HL-60/S4 (cell line): Measurements from ENCODE around the gene POLR1C.
"Not testable (repeated sequence)": the region's sequence is repeated elsewhere in the genome, so short reads cannot be mapped to it uniquely, and the experiment has no call there.

Source experiments
- in situ Hi-C: fragments of 300-500 bp; cut with MboI; formaldehyde crosslinking; loops from 2 replicates; pipeline ENCODE4 v1.14.3; 2022; ENCODE audit warnings: low sequenced_read_pairs

POLR1C gene

DNA sequence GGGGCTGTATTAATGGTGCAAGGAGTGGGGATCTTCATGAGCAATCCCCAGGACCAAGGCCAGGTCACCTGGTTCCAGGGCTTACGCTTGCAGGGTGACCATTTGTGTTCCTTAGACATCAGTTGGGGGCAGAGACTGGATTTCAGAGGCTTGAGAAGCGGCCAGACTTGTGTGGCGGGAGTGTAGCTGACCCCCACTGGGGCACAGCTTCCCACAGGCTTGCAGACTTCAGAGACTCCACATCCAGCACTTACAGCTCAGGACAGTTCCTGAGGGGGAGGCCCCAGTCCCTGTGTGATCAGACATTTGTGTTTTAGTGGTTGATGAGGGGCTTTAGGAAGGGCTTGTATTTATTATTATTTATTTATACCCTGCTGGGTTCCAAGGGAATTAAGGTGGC is 24.2 kb upstream of the POLR1C start:
- in situ Hi-C loops, result no loop called here

DNA sequence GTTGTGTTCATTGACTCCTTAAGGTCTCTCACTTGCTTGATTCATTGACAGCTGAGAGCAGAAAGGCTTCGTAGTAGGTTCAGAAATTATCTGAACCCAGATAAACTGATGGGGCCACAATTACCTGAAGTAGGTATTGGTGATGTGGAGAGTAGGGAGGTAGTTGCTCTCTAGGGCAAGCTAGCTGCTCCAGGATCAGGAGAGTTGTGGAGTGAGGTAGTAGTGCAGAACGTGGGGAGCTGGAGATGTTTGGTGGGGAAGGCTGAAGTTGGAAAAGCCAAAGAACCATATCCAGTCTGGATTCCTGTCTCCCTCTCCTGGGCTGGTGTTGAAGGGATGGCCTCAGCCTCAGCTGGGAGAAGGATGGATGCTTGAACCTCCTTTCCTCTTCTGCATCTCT is 23.7 kb upstream of the POLR1C start:
- in situ Hi-C loops, result no loop called here

DNA sequence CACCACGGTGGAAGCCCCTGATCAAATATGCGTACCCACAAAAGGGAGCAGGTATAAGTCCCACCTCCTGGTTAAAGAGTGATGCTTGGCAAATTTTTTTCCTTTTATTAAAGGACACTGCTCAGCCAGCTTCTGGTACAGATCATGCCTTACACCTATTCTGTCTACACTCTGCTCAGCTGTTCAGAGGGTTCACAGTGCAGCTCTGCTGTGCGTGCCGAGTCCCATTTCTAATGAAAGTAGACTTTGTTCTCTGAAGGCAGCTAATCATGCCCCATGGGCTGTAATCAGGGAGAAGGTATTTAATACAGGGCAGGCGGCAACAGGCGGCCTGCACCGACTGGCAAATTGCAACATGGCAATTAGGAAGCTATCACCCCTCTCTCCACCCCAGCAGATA is 23.1 kb upstream of the POLR1C start:
- in situ Hi-C loops, result no loop called here

DNA sequence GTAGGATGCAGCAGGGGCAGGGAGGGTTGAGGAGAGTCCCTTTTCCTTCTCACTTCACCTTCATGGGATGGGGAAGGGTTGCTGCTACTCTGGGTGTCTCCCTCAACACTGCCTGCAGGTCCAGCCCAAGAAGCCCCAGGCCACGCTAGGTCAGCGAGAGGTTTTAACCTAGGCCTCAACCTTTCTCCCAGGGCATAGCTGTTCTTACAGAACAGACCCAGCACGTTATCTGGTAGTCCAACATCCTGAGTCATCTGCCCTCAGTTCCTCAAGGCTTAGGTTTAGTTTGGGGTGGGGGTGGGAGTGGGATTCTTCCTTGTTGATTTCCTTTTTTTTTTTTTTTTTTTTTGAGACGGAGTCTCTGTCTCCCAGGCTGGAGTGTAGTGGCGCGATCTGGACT is 22.6 kb upstream of the POLR1C start:
- in situ Hi-C loops, result no loop called here

DNA sequence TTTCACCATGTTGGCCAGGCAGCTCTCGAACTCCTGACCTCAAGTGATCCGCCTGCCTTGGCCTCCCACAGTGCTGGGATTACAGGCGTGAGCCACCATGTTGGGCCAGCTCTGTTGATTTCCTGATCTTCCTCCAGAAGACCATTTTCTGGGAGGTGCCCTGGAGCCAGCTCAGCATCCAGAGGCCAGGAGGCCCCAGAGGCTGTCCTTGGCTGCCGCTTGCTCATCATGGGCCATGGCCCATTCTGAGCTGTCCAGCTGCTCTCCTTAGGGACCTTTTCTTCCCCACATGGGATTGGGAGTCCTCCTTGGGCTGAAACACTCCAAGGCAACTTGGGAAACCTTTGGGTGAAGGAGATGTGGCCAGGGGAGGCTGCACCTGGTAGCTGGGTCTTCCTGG is 22.1 kb upstream of the POLR1C start:
- in situ Hi-C loops, result no loop called here

DNA sequence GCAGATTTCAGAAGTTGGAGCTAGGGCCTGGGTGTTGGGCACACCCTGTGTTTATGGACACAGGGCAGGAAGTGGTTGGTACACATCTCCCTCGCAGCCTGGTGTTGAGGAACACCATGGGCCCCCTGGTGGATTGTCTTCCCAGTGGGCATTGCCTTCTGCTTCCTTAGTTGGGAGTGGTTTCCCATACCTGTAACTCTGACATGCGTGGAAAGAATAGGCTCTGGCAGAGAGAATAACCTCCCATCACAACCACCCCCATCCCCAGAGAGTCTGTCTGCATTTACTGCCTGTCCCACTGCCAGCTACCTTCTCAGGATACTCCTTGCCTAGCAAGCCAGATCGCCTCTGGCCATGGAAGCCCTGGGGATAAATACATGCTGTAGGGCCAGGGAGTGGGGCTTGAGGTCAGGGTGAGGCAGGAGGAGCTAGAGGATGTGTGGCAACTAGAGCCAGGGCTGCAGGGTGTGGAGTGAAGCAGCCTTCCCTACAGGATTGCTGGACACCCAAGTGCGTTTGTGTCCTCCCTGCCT is 21.4 kb upstream of the POLR1C start:
- in situ Hi-C loops, result no loop called here

DNA sequence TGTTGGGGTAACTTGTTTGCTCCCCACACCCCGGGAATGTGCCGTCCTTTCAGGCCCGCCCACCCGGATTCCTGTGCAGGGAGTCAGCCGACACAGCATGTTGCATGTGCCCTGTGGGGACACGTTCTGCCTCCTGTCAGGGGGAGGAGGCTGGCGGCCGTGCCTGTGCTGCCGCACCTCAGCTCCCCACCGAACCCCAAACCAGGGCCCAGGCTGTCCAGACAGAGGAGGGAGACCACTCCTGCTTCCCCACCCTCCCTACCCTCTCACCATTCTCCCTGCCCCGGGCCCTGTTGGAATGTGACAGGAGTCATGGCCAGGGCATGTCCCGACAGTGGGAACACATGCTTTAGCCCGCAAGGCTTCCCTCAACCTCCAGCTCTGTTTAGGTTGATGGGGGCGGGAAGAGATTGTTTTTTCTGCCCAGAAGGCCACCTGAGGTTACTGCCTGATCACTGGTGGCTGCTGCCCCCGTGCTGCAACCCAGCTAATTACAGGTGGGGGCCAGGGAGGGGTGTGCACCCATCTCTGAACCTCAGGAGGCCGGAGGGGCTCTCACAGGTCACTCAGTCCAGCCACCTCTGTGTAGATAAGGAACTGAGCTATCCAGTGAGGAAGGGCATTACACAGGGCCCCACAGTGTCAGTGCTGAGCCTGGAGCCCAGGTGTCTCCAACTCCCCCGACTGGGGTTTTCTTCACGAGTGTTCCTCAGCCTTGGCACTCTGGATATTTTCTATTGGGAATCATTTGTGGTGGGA is 20.3 kb upstream of the POLR1C start:
- in situ Hi-C loops, result no loop called here

DNA sequence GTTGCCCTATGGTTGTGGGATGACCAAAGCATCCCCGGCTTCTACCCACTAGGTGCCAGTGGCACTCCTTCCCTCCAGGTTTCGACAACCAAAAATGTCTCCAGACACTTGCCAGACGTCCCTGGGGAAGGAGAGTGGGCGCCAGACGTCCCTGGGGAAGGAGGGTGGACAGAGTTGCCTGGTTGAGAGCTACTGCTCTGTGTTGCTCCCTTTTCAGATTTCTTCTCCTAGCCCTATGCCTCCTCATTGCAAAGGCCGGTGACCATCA is 19.8 kb upstream of the POLR1C start:
- in situ Hi-C loops, result no loop called here

DNA sequence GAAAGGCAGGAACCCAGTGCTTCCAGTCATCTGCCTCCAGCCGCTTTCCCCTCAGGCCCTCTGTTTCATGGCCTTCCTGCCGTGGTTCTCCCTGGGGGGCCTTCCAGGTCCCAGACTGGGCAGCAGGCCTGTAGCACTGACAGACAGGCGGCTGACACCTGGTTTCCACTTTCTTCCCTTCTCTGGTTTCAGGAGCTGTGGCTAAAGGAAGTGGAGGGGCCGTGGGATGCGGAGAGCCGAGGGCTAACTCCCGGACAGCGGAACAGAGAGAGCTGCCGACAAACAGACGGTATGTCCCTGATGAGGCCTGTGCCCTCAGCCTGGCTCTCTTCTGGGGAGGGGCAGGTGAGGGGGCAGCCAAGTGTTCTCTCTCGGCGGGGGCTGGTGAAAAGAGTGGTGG is 19.2 kb upstream of the POLR1C start:
- in situ Hi-C loops, result no loop called here

DNA sequence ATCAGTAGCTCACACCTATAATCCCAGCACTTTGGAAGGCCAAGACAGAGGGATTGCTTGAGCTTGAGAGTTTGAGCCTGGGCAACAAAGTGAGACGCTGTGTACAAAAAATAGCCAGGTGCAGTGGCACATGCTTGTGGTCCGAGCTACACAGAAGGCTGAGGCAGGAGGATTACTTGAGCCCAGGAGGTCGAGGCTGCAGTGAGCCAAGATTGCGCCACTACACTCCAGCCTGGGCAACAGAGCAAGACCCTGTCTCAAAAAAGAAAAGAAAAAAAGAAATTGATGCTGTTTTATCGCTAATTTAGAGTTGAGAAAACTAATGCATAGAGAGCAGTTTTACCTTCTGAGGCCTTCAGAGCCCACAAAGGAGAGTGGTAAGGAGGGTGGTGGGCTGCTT is 18.6 kb upstream of the POLR1C start:
- in situ Hi-C loops, result not testable (repeated sequence)

DNA sequence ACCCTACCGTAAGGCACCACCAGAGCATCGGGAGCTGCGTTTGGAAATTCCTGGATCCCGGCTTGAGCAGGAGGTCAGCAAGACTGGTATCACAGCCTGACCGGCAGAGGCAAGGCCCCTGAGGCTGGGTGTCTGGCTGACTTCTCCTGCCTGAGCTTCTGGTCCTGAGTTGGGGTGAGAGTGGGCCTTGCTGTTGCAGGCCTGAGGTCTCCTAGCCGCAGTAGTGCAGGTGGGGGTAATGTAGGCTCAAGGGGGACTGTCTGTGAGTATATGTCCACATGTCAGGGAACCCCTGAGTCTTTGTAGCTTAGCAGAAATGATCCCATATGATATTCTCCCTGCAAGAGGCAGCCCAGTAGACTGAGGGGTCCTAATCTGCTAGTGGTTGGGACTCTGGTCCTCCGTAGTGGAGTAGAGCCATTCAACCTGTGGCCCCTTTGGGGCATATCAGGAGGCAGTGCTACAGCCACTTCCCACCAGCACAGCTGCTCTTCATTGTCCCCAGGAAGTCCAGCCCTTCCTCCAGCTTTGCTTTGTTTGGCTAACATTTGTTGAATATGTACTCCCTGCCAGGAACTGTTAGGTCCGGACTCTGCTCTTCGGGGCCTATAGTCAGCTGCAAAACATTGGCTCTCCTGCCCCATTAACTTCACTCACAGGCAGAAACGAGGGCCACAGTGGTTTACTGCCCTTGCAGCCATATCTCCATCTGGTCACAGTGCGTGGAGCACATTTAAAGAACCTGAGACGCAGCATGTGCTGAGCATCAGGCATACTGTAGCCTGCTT is 17.7 kb upstream of the POLR1C start:
- in situ Hi-C loops, result no loop called here

DNA sequence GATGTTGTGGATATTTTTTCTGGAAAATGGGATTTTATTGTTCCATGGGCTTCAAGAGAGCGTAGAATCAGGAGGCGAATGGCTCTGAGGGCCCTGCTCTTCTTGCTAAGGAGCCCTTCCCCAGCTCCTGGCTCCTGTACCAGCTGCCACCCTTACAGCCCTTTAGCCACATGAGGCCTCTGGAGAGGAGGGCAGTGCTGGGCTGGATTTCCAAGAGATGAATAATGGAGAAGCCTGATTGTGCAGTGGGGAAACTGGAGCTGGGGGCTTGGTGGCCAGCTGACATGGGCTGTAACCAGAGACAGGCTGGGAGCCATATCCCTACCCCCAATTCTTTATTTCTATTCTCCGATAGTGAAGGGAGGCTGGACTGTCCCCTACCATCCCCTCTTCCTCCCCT is 16.0 kb upstream of the POLR1C start:
- in situ Hi-C loops, result loop anchor here (10.0 kb wide), 1 partner anchor 246 kb away; no protein-coding TSS in a partner anchor

DNA sequence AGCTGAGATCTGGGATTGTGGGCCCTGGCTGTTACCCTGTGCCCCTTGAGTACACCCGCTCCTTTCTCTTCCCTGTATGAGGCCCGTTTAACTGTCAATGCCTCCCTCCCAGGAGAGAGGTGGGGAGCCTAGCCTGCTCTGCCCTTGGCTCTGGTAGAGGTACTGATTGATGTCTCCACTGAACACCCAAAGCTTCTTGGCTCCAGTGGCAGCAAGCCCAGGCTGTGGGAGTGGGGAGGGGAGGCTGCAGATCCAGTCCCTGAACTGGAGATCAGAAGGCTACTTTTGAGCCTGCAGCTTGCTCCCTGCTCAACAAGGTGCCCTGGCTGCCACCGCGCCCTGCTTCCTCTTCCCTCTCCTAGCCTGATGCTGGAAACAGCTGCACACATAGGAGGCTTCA is 14.2 kb upstream of the POLR1C start:
- in situ Hi-C loops, result loop anchor here (10.0 kb wide), 1 partner anchor 248 kb away; no protein-coding TSS in a partner anchor

DNA sequence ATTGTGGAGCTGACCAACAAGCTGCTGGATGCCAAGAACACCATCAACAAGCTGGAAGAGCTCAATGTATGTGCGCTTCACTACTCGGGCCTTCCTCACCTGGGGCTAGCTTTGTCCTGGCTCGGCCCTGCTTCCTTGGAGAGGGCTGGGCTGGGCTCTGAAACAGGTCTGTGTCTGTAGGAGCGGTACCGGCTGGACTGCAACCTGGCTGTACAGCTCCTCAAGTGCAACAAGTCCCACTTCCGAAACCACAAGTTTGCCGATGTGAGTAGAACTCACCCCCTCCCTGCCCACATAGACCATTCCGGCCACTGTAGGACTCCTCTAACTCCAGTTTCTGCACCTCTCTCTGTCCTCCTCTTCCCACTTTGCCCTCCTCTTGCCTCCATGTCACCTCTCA is 13.4 kb upstream of the POLR1C start:
- in situ Hi-C loops, result loop anchor here (10.0 kb wide), 1 partner anchor 249 kb away; no protein-coding TSS in a partner anchor

DNA sequence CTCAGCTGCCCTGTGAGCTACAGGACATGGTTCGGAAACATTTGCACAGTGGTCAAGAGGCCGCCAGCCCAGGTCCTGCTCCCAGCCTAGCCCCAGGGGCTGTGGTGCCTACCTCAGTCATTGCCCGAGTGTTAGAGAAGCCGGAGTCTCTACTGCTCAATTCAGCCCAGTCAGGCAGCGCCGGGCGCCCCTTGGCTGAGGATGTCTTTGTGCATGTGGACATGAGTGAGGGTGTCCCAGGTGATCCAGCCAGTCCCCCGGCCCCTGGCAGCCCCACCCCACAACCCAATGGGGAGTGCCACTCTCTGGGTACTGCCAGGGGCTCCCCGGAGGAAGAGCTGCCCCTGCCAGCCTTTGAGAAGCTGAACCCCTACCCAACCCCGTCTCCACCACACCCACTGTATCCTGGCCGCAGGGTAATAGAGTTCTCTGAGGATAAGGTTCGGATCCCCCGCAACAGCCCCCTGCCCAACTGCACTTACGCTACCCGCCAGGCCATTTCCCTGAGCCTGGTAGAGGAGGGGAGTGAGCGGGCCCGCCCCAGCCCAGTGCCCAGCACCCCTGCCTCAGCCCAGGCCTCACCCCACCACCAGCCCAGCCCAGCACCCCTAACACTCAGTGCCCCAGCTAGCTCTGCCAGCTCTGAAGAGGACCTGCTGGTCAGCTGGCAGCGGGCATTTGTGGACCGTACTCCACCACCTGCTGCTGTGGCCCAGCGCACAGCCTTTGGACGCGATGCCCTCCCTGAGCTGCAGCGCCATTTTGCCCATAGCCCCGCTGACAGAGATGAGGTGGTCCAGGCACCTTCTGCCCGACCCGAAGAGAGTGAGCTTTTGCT is 11.9 kb upstream of the POLR1C start:
- in situ Hi-C loops, result loop anchor here (10.0 kb wide), 1 partner anchor 250 kb away; no protein-coding TSS in a partner anchor

DNA sequence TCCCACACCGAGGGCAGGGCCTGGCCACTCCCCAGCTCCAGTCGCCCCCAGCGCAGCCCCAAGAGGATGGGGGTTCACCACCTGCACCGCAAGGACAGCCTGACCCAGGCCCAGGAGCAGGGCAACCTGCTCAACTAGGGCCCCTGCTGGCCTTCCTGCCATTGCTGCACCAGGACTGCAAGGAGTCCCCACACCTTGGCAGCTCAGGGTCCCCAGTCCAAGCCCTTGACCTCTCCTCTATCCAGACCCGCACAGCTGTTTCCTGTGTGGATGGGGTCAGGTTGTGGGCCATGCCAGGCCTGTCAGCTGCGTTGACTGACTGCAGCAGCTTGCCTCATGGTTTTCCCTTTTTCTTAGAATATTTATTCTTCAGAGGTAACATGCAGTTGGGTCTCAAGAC is 11.2 kb upstream of the POLR1C start:
- in situ Hi-C loops, result loop anchor here (10.0 kb wide), 1 partner anchor 251 kb away; no protein-coding TSS in a partner anchor

DNA sequence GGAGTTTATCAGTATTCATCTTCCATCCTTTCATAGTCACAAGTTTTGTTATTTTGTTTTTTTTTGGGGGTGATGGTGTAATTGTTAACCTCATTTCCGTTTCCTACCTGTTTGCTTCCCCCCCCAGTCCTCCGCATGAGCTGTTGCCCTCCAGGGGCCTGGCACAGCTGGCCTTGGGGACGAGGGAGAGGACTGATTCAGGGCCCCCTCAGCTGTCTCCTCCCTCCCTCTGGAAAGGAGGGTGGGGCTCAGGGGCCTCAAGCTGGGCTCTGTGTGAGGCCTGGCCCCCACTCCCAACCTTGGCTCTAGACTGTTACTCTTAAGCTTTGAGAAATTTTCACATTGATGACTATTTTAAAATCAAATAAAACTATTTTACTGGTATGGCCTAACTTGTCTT is 10.7 kb upstream of the POLR1C start:
- in situ Hi-C loops, result loop anchor here (10.0 kb wide), 1 partner anchor 251 kb away; no protein-coding TSS in a partner anchor

DNA sequence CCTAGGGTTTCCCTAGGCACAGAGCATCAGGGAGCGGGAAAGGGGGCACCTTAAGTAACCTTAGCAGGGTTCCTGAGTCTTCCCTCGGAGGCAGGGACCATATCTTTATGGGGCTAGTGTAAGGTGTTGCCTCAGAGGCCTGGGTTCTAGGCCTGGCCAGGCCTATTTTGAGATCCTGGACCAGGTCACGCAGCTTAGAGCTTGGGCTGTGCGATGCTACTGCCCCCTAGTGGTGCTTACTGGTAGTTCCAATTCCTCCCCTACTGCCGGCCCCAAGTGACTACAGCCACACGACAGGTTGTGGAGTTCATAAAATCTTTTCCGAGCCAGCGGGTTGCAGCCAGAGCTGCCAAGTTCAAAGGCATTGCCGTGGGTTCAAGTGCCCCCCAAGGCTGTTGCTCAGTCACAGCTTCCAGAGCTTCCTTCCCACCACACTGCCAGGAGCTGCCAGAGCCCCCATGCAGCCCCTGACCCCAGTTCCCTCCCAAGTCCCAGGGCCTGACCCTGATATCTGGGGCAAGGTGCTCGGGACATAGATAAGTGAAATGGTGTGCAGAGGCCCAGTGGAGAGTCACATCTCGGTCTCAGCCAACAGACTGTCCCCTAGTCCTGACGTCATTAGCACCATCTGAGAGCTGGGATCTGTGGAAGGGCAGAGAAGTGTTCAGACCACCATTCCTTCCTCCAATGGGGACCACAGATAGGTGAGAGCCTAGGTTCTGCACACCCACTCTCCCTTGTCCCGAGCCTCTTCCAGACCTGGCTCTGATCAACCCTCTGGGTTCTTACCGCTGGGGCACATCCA is 10.0 kb upstream of the POLR1C start:
- in situ Hi-C loops, result loop anchor here (10.0 kb wide), 1 partner anchor 252 kb away; no protein-coding TSS in a partner anchor

DNA sequence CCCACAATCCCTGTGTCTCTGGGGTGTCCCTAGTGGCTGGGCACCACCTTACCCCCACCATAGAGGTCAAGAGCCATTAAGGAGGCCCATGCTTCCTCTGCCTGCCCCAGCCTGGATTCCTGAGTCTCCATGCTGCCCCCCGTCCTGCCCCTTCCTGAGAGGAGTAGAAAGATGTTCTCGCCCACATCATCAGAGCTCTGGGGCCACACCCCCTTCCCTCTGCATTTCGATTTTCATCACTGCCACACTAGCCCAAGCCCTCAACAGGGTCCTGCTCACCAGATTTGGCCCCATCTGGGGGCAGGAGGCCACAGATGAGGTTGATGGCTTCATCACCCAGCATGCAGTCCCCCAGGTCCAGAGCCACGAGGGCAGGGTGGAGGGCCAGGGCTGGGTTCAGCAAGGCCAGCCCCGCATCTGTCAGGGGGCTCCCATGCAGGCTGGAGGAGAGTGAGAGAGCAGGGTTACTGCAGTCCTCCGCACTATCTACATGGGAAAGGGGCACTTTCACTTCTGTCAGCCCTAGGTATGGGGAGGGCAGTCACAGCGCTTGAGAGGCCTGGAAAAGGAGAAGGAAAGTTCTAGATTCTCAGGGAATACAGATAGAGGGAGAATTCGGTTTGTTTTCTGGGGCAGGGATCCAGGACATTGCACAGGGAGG is 8.3 kb upstream of the POLR1C start:
- in situ Hi-C loops, result loop anchor here (10.0 kb wide), 1 partner anchor 254 kb away; no protein-coding TSS in a partner anchor
